Stimulated activated effector memory CD8-positive, alpha-beta T cell treated with anti-CD3 and anti-CD28 coated beads, Interleukin-12 subunit alpha, Interleukin-12 subunit beta, amount 100 ng/mL, for 72 hours (primary cell): ENCODE results near the gene ARHGEF25.
"Not testable (repeated sequence)": the region's sequence is repeated elsewhere in the genome, so short reads cannot be mapped to it uniquely, and the experiment has no call there.

Experiments
- ATAC-seq: fragments of 150-1000 bp; cut with Tn5 transposase; 2 replicates; pipeline ENCODE4 v1.10.0; 2021
- DNase-seq, 2 donors: peaks; one replicate each; pipeline ENCODE4 v3.0.0; 2021 to 2022; ENCODE audit warnings: low spot score in 2 of 2
- H3K27ac Mint-ChIP-seq: one replicate; pipeline ENCODE4 v1.8.0; 2022; ENCODE audit warnings: mild to moderate bottlenecking, mixed read lengths
- H3K36me3 Mint-ChIP-seq: one replicate; pipeline ENCODE4 v1.8.0; 2022; ENCODE audit warnings: mild to moderate bottlenecking, mixed read lengths
- H3K4me1 Mint-ChIP-seq: one replicate; pipeline ENCODE4 v1.8.0; 2022; ENCODE audit warnings: mixed read lengths
- H3K4me3 Mint-ChIP-seq: one replicate; pipeline ENCODE4 v1.8.0; 2022; ENCODE audit warnings: mild to moderate bottlenecking, mixed read lengths
- H3K9me3 Mint-ChIP-seq: one replicate; pipeline ENCODE4 v1.8.0; 2022; ENCODE audit warnings: mixed read lengths

Gene ARHGEF25

DNA sequence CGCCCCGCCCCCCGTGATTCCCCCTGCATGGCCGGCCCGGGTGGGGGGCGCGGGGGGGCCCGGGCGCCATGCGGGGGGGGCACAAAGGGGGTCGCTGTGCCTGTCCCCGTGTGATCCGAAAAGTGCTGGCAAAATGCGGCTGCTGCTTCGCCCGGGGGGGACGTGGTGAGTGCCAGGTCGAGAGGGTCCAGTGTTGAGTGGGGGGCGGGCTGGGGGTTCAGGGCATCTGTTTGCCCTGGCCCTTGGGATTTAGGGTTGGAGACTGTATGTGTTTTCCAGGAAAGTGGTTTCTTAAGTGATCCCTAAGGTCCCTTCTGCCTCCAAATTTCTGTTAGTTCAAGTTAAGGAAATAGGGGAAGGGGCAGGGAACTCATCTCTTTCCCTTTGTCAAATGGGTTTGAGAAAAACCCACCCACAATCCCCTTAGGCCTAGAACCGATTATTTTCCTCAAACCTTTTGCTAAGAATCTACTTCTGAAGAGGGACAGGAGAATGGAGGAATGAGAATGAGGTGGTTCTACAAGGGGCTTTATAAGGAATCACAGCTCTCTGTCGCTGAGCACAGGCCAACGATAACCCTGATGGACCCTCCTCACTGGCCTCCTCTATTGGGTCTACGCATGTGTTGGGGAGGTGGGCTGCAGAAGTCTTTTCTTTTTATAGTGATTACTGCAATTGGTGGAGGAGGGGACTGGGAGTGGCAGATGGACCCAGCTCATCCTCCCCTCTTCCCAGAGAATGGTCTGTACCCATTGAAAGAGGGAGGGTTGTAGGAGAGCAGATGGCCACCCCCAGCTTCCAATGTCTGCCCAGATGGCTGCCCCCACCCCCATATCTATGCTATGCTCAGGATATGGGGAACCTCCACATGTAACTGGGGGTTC, 834 bp downstream of the ARHGEF25 start:
- DNase-seq (no peak), ATAC-seq (no peak)
- peaks cover 10% of the 10 kb centered on the region for H3K4me1 Mint-ChIP-seq
- no peaks in the 10 kb centered on the region for H3K9me3 Mint-ChIP-seq
- H3K36me3 Mint-ChIP-seq: peaks cover 4% of the 10 kb centered on the region
- H3K27ac Mint-ChIP-seq: no peak overlapping the region
- H3K4me3 Mint-ChIP-seq: peak overlapping the region; percentile 72

DNA sequence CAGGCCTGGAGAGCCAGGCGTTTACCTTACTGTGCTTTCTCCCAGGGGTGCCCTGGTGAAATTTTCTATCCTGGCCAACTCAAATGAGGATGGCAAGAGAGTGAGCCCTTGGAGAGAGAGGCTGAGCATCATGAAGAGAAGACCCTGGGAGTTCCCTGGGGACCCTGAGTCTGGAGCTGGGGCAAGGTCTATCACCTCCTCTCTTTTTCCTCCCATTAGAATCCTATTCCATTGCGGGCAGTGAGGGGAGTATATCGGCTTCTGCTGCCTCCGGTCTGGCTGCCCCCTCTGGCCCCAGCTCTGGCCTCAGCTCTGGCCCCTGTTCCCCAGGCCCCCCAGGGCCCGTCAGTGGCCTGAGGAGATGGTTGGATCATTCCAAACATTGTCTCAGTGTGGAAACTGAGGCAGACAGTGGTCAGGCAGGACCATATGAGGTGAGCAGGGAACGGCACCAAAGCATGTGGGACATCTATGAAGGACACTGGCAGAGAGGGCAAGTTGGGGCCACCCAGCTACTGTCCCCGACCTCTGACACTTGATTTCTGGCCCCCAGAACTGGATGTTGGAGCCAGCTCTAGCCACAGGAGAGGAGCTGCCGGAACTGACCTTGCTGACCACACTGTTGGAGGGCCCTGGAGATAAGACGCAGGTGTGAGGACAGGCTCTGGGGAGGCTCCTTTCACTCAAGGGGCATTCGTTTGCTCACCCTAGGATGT, 1.6 kb downstream of the ARHGEF25 start:
- no peak for DNase-seq

DNA sequence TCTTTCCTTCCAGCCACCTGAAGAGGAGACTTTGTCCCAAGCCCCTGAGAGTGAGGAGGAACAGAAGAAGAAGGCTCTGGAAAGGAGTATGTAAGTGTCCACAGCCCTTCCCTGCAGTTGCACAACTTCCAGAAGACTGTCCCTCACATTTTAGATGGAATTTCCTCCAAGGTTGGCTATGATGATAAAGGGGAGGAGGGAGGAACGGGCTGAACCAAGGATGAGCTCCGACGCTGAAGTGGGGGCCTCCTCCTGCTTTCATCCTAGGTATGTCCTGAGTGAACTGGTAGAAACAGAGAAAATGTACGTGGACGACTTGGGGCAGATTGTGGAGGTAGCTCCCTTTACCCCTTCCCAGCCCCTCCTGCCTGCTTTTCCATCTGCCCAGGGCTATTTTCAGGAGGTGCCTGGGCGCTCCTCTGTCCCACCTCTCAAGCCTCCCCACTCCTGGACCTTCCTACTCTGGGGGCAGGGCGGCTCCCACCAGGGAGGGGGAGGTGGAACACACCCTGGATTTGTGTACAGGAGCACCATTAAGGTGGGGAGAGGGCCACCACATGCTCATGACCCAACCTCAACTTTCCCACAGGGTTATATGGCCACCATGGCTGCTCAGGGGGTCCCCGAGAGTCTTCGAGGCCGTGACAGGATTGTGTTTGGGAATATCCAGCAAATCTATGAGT, 2.3 kb downstream of the ARHGEF25 start:
- ATAC-seq (no peak), DNase-seq (no peak)
- peaks cover 4% of the 10 kb centered on the region for H3K36me3 Mint-ChIP-seq
- peaks cover 10% of the 10 kb centered on the region for H3K4me1 Mint-ChIP-seq
- no peak overlapping the region for H3K4me3 Mint-ChIP-seq
- no peak overlapping the region for H3K27ac Mint-ChIP-seq
- H3K9me3 Mint-ChIP-seq: no peaks in the 10 kb centered on the region

More for the DNA sequence above, 1.6 kb downstream of the ARHGEF25 start:
- ATAC-seq: no peak
- peaks cover 4% of the 10 kb centered on the region for H3K36me3 Mint-ChIP-seq
- no peaks in the 10 kb centered on the region for H3K9me3 Mint-ChIP-seq
- no peak overlapping the region for H3K27ac Mint-ChIP-seq
- no peak overlapping the region for H3K4me3 Mint-ChIP-seq
- H3K4me1 Mint-ChIP-seq: peaks cover 10% of the 10 kb centered on the region

DNA sequence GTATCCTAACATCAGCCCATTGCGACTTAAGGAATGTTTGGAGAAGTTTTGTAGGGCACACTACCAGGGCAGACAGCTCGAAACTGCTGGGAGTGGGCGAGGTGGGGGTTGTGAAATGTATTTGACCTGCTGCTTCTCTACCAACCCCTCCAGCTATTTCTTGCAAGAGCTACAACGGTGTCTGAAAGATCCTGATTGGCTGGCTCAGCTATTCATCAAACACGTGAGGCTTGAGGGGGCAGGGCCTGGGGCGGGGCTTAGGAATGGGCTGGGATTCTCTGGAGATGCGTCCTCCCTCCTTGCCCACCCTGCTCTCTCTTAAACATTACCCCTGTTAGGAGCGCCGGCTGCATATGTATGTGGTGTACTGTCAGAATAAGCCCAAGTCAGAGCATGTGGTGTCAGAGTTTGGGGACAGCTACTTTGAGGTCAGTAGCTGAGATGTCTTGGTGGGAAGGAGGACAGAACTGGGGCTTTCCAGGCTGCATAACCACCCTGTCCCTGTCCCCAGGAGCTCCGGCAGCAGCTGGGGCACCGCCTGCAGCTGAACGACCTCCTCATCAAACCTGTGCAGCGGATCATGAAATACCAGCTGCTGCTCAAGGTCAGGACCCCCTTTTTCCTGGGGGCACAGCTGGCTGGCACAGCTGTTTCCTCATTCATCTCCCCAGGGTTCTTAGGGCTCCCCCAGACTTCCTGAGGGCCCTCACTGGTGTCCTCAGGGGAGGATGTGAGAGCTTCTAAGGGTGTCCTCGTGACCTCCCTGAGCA, 3.1 kb downstream of the ARHGEF25 start:
- Mint-ChIP-seq H3K27ac (no peak overlapping the region), H3K4me1 (peaks cover 17% of the 10 kb centered on the region), H3K9me3 (no peaks in the 10 kb centered on the region), H3K4me3 (no peak overlapping the region), H3K36me3 (peaks cover 4% of the 10 kb centered on the region)
- DNase-seq: no peak
- ATAC-seq: no peak

DNA sequence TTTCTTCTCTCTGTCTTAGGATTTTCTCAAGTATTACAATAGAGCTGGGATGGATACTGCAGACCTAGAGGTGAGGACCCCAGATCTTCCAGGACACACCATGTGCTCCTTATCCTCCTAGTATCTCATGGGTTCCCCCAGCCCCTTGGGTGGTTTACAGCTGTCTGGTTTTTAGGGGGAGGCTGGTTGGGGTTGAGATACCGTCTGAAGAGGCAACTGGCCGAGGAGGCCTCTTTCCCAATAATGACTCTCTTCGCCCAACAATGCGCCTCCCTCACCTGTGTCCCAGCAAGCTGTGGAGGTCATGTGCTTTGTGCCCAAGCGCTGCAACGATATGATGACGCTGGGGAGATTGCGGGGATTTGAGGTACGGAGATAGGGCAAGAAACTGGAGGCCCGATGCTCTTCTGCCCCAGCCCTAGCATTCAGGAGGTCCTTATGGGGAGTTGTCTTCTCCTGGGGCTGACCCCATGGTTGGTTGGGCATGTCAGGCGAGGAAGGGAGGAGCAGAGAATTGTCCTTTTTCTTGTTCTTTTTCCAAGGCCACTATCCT, 3.8 kb downstream of the ARHGEF25 start:
- H3K36me3 Mint-ChIP-seq: peaks cover 4% of the 10 kb centered on the region
- H3K27ac Mint-ChIP-seq: no peak overlapping the region
- H3K4me3 Mint-ChIP-seq: no peak overlapping the region
- no peak for ATAC-seq
- peaks cover 19% of the 10 kb centered on the region for H3K4me1 Mint-ChIP-seq
- DNase-seq: no peak
- H3K9me3 Mint-ChIP-seq: no peaks in the 10 kb centered on the region

- ATAC-seq: no peak
- Mint-ChIP-seq H3K27ac (no peak overlapping the region), H3K36me3 (peaks cover 4% of the 10 kb centered on the region), H3K9me3 (no peaks in the 10 kb centered on the region), H3K4me1 (peaks cover 20% of the 10 kb centered on the region), H3K4me3 (no peak overlapping the region)
- DNase-seq: no peak
Observed at GRCh38 chr12:57615637-57616036, 4.4 kb downstream of the ARHGEF25 start.

GRCh38 chr12:57616383-57617101, 5.3 kb downstream of the ARHGEF25 start:
- H3K9me3 Mint-ChIP-seq: no peaks in the 10 kb centered on the region
- peaks cover 4% of the 10 kb centered on the region for H3K36me3 Mint-ChIP-seq
- no peak overlapping the region for H3K27ac Mint-ChIP-seq
- H3K4me1 Mint-ChIP-seq: peaks cover 25% of the 10 kb centered on the region
- DNase-seq (no peak), ATAC-seq (no peak)
- H3K4me3 Mint-ChIP-seq: no peak overlapping the region

DNA sequence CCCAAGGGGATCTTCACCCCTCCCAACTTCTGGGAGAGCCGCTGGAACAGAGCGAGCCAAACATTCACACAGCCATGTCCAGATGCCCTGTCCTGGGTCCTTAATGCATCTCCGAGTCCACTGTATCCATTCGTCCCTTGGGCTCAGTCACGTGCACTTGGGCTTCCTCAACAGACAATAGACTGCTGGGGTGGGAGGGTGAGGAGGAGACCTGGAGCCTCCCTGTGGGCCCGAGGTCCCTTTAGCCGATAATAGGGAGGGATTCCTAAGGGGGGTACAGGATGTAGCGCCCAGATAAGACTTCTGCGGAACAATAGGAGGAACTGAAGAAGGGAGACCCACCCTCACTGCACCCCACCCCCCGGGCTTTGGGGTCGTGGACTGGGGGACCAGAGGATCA, 6.7 kb downstream of the ARHGEF25 start:
- Mint-ChIP-seq H3K9me3 (no peaks in the 10 kb centered on the region), H3K4me1 (peaks cover 34% of the 10 kb centered on the region), H3K4me3 (no peak overlapping the region), H3K36me3 (no peaks in the 10 kb centered on the region), H3K27ac (no peak overlapping the region)
- no peak for ATAC-seq
- DNase-seq: no peak

DNA sequence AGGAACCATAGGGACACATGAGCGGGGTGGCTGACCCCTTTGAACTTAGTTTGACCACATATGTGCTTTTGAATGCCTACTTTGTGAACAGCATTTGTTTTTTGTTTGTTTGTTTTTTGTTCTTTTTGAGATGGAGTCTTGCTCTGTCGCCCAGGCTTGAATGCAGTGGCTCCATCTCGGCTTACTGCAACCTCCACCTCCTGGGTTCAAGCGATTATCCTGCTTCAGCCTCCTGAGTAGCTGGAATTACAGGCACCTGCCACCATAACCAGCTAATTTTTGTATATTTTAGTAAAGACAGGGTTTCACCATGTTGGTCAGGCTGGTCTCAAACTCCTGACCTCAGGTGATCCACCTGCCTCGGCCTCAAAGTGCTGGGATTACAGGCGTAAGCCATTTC, 7.2 kb downstream of the ARHGEF25 start:
- H3K27ac Mint-ChIP-seq, H3K36me3 Mint-ChIP-seq, ATAC-seq, H3K4me3 Mint-ChIP-seq, DNase-seq, H3K9me3 Mint-ChIP-seq: not testable (repeated sequence)
- H3K4me1 Mint-ChIP-seq: peaks cover 34% of the 10 kb centered on the region

GRCh38 chr12:57618966-57619433, 7.8 kb downstream of the ARHGEF25 start:
- H3K4me3 Mint-ChIP-seq: peak overlapping the region; percentile 47
- H3K27ac Mint-ChIP-seq: no peak overlapping the region
- no peak for DNase-seq
- H3K4me1 Mint-ChIP-seq: peaks cover 34% of the 10 kb centered on the region
- H3K9me3 Mint-ChIP-seq: no peaks in the 10 kb centered on the region
- H3K36me3 Mint-ChIP-seq: no peaks in the 10 kb centered on the region
- no peak for ATAC-seq

- H3K36me3 Mint-ChIP-seq: no peaks in the 10 kb centered on the region
- DNase-seq (no peak), ATAC-seq (peak; percentile 52)
- H3K4me3 Mint-ChIP-seq: peak overlapping the region; percentile 47
- no peak overlapping the region for H3K27ac Mint-ChIP-seq
- H3K4me1 Mint-ChIP-seq: peaks cover 34% of the 10 kb centered on the region
- H3K9me3 Mint-ChIP-seq: no peaks in the 10 kb centered on the region
Observed at GRCh38 chr12:57619434-57620244, 8.4 kb downstream of the ARHGEF25 start.

DNA sequence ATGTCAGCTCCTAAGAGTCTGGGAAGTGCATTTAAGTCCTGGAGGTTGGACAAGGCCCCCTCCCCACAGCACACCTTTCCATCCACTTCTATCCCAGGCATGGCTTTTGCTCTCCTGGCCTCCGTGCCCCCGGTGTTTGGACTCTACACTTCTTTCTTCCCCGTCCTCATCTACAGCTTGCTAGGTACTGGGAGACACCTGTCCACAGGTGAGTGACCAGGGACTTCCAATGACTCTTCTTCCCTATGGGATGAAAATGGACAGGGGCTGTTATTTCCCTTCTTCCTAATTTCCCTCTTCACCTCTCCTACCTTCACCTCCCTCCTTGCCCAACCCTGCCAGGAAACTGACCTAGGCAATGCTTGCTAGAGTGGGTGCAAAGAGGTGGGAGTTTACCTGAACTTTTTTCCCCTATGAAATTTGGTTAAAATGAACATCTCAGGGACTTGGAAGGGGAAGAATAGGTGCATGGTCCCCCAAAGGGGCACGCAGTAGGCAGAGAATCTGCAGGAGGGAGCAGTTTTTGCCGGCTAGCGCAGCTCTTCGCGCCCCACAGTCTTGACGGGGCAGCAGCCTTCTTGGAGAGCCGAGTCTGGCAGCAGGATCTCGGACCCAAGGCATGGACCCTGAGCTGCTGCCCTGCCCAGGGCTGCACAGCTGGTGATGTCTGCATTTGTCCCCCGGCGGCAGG, 9.2 kb downstream of the ARHGEF25 start:
- no peaks in the 10 kb centered on the region for H3K9me3 Mint-ChIP-seq
- H3K4me1 Mint-ChIP-seq: peaks cover 34% of the 10 kb centered on the region
- H3K27ac Mint-ChIP-seq: peak overlapping the region; percentile 41
- DNase-seq (no peak), ATAC-seq (no peak)
- peak overlapping the region; percentile 80 for H3K4me3 Mint-ChIP-seq
- H3K36me3 Mint-ChIP-seq: no peaks in the 10 kb centered on the region

- Mint-ChIP-seq H3K27ac (peak overlapping the region; percentile 41), H3K4me3 (peak overlapping the region; percentile 80), H3K36me3 (no peaks in the 10 kb centered on the region), H3K4me1 (peaks cover 34% of the 10 kb centered on the region), H3K9me3 (no peaks in the 10 kb centered on the region)
- DNase-seq (no peak), ATAC-seq (no peak)
Observed at GRCh38 chr12:57620936-57621496, 9.8 kb downstream of the ARHGEF25 start.
